NCI-H2171 (cell line): ENCODE measurements around the gene BACH1.
"Not testable (repeated sequence)": the region's sequence is repeated elsewhere in the genome, so short reads cannot be mapped to it uniquely, and the experiment has no call there.

Source experiments
- DNase-seq: peaks from one replicate; lab custom pipeline; 2025; lab: John Stamatoyannopoulos, UW

Gene BACH1

DNA sequence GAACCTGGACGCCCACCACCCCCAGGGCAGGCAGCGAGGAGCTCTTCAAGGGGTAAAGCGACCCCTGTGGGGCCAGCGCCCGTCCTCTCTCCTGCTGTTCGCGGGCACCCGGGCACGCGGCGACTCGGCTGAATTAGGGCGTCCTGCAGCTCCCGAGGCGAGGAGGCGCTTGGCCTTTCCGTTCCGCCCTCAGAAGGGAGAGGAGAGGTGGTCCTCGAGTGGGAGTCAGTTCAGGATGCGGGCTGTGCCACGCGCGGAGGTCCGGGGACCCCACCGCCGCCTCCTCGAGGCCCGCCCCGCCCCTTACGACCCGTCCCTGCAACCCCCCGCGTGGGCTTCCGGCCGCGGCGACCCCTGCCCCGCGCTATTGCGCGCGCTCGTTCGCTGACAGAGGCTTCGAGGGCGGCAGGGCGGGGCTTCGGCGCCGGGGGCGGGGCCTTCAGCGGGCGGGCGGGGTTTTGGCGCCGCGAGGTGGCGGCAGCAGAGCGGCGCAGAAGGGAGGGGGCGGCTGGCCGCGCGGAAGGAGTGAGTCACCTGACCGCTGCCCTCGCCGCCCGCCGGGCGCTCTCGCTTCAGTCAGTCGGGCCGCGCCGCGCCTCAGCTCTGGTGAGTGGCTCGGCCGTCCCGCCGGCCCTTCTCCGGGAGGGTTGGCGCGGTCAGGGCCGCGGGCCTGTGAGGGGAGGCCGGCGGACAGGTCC, at the start of gene BACH1:
BACH1 (plus strand) TSS at position 575 of the 698 bp plus-strand sequence. CDS start 22,359 bp downstream, outside the sequence.
- peak; percentile 71 for DNase-seq

GRCh38 chr21:29249289-29249688, 49.4 kb upstream of the BACH1 start:
- DNase-seq: not testable (repeated sequence)

GRCh38 chr21:29250636-29251035, 48.1 kb upstream of the BACH1 start:
- DNase-seq: no peak

DNA sequence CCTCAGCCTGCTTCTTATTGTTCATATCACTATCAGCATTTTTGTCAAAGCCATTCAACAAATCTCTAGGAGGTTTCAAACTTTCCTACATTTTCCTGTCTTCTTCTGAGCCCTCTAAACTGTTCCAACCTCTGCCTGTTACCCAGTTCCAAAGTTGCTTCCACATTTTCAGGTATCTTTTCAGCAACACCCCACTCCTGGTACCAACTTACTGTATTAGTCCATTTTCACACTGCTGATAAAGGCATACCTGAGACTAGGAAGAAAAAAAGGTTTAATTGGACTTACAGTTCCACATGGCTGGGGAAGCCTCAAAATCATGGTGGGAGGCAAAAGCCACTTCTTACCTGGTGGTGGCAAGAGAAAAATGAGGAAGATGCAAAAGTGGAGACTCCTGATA, 44.9 kb upstream of the BACH1 start:
- DNase-seq: not testable (repeated sequence)

GRCh38 chr21:29254550-29254949, 44.2 kb upstream of the BACH1 start:
- DNase-seq: no peak

DNA sequence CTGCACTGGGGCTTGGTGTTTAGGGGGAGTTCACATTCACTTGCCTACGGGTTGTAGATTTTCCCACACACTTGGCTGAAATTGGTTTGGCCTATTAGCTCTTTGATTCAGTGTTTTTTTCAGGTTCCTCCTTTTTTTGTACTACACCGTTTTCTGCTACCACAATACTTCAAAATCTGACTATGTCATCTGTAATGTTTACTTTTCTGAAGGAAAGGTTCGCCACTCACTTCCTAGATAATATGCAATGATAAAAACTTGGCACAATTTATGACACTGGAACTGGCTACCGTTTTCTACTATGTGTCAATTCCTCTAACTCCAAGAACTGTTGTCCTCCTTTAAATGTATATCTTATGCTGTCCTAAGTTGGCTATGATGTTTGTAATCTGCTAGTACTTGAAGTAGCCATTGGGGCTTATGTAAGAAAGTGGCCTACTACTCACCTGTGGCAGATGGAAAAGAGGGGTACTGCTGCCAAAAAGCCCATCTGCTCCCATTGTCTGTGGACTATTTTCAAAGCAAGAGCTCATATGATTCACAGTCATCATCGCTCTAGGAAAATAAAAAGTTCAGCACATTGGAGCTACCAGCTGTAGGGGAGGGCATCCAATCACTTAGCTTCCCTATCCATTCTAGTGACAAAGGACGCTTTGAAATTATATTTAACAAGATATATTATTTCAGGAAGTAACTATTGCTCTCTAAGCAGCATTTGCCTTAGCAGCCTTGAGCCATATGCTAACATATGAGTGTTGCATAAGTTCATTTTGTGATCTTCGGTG, 42.4 kb upstream of the BACH1 start:
- DNase-seq: peak; percentile 73

DNA sequence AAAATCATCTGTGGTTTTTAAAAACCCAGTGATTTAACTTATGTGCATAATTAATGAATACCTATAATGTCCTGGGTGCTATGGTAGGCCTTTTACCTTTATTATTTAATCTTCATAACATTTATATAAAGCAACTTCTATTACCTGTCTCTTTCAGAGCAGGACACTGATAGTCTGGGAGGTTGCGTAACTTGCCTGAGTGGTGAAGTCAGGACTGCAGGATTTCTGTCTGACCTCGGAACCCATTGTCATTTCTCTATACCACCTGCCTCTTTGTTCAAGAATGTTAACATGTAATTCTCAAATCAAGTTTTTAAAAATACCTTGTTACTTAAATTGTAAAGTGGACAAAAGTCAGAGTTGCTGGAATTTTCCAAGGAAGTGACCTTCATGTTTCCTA, 41.0 kb upstream of the BACH1 start:
- no peak for DNase-seq

DNA sequence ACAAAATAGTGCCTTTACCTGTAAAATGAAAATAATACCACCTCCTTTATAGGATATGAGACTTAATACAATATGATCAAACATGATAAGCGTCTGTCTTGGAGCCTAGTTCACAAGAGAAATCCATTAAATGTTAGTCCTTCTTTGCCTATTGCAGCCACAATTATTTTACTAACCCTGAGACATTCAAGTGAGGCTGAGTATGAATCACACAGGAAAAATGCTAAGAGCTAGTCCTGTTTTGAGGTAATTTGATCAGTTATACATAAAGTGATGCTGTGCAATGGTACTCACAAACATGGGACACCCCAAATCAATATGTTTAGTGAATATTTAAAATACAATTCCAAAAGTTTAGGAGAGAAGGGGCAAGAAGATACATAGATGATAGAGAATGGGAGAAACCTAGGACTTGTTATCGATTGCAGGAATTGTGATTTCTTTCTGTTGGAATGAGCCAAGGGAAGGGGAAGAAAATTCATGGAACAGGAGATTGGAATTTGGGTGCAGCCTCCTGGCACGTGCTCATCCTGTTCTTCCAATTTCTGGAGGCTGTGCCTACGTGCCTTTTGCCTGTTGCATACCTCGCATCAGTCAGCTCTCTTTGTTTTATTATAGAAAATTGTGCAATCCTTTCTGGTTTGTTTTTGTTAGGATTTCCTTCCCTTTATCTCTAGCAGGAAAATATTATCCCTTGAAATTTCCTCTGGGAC, 39.9 kb upstream of the BACH1 start:
- DNase-seq: no peak

GRCh38 chr21:29260461-29260860, 38.3 kb upstream of the BACH1 start:
- DNase-seq: no peak

DNA sequence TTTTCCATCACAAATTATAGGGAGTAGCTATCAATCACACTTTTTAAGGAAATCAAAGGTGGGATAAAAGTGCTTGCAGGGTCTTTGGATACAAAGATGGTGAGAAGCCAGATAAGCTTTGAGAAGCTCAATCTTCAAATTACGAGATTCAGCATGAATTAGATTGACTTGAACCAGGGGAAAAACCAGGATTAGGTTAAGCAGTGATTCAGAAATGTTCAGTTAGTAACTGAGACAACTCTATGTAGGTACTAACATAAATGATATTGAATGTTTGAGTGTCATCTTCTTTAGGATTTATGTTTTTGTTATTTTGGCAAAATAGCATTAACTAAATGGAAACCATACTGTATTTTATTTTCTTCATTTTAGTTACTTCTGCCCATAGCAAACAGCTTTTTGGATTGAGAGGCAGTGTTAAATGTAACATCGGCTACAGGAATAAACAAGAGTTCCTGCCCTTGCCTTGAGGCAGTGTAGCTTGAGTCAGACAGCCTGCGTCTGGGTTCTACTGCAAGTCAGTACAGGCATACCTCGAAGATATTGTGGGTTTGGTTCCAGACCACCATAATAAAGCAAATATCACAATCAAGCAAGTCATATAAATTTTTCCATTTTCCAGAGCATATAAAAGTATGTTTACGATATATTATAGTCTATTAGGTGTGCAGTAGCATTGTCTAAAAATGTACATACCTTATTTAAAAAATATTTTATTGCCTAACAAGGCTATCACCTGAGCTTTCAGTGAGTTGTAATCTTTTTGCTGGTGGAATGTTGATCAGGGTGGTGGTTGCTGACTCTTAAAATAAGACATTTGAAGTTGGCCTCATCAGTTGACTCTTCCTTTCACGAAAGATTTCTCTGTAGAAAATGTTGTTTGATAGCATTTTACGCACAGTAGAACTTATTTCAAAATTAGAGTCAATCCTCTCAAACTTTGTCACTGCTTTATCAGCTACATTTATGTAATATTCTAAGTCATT, 36.9 kb upstream of the BACH1 start:
- no peak for DNase-seq

- no peak for DNase-seq
Measured at GRCh38 chr21:29264721-29265120, 34.0 kb upstream of the BACH1 start.

- DNase-seq: no peak
Measured at GRCh38 chr21:29265690-29266479, 32.8 kb upstream of the BACH1 start.

DNA sequence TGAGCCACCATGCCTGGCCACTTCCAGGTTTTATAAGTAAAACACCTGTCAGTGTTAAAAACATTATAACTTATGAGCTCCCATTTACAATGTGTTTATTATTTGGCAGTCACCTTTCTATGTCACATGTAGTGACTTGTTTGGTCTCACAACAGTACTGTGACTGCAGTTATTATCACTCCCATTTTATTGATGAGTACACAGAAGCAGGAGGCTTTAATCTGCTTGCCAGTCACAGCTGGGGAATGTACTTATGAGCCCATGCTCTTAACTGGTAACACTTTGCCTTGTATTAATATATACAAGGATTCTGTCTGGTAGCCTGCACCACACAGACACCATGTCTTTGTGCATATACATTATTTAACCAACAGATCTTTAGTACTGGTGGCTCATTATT, 31.1 kb upstream of the BACH1 start:
- no peak for DNase-seq

- no peak for DNase-seq
Measured at GRCh38 chr21:29271927-29272333, 26.8 kb upstream of the BACH1 start.

DNA sequence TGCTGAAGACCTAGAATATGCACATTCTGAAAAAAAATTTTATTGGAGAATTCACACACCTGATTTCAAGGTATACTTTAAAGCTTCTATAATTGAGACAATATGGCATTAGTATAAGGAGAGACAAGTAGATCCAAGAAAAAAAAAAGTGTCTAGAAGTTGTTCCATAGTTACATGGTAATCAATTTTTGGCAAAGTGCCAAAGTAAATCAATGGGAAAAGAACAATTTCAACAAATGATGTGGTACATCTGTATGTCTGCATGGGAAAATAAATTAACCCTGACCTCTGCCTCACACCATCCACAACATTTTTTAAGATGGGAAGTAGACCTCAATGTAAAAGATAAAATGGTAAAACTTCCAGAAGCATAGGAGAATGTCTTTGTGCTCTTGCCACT, 21.3 kb upstream of the BACH1 start:
- no peak for DNase-seq

GRCh38 chr21:29279558-29279957, 19.2 kb upstream of the BACH1 start:
- no peak for DNase-seq

GRCh38 chr21:29281801-29282200, 16.9 kb upstream of the BACH1 start:
- DNase-seq: not testable (repeated sequence)

DNA sequence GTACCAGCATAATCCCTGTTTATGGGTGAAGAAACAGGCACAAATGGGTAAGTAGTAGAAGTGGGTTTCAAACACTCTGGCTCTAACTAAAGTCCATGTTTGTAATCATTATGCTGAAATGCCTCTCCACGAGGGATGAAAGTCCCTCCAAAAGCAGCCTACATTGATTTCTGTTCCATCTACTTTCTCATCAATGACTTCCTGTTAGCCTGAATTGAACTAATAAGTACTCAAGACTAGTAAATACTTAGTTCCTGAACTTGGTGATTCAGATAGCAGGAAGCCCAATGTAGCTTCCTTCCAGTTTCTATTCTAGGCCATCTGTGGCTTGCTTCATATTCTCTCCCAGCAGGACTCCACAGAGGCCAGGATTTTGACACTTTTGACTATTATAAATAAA, 11.3 kb upstream of the BACH1 start:
- DNase-seq: no peak

DNA sequence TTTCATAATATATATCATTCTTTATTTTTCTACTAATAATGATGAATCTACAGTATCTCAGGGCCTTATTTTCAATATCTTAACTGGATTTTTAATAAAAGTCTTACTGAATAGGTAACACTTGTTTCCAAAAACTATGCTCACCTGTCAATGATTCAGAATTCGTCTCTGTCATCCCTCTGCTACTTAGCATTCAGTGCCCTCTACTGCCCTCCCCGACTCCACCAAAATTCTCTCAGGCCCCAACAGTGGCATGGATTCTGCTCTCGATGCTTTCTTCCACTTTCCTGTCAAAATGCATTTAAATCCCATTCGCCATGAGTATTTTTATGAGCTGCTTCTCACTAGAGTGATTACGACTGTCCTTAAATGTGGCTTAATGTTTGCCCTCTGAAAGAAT, 10.5 kb upstream of the BACH1 start:
- DNase-seq: no peak

DNA sequence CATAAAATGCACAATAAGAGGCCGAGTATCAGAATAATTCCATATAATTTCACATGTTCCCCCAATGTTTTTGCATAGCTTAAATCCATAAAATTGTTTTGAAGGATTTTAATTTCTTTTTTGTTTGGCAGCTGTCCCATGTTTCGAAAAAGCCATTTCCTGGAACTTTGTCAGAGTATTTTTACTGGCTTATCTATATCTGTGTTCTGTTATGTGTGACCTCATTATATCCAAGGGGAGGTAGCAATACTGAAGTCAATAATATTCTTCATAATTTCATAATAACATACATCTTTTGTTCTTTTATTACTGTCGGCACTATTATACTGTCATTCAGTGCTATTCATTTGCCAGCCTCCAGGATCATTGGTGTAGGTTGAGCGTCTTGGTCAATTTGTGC, 9.4 kb upstream of the BACH1 start:
- no peak for DNase-seq

DNA sequence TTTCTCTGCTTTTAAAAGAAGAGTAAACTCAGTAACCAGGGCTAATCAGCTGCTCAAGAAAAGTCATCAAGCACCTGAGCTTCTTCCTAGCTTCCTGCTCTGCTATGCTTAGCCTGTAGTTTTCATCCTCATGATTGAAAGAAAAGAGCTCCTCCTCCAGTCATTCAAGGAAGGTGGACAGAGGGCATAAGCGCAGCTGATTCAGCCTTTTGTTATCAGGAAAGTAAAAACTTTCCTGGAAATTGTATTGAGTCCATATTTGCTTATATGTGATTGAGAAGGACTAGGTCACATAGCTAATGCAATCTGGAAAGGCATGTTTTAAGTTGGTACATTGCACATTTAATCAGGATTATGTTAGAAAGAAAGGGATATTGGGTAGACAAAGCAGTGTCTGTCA, 8.5 kb upstream of the BACH1 start:
- DNase-seq: no peak
